Psoas muscle (tissue), 8 donors: ENCODE results near the gene TRIM29. TPM values are rescaled to one million over a fixed set of nuclear protein-coding genes. Genes with fewer than 3 reads are reported as not detected.

Source experiments
- ATAC-seq, 4 donors: fragments of 200-7000 bp; cut with Tn5 transposase; one replicate each; pipeline ENCODE4 v1.9.1; 2020; ENCODE audit warnings: moderate library complexity in 3 of 4, mild to moderate bottlenecking in 2 of 4
- DNase-seq, 2 donors: peaks; one replicate each; pipeline ENCODE4 v3.0.0-alpha.2; 2020
- H3K27ac ChIP-seq: fragments of 200-600 bp; one replicate; pipeline ENCODE4 v1.8.0; 2022
- H3K27me3 ChIP-seq, 3 donors: fragments of 200-600 bp in 1 of 3; one replicate each; pipeline versions ENCODE4 v1.6.1 to v1.8.0; 2013 to 2022; ENCODE audit warnings: low read length in 2 of 3, mild to moderate bottlenecking in 2 of 3, moderate library complexity in 1 of 3; ENCODE audit not compliant: insufficient read depth in 3 of 3
- H3K36me3 ChIP-seq, 2 donors: fragments of 200-600 bp in 1 of 2; one replicate each; pipeline versions ENCODE4 v1.6.1 to v1.8.0; 2013 to 2022; ENCODE audit warnings: low read depth in 1 of 2, mild to moderate bottlenecking in 1 of 2, moderate library complexity in 1 of 2; ENCODE audit not compliant: insufficient read depth in 1 of 2
- H3K4me1 ChIP-seq: fragments of 200-600 bp; one replicate; pipeline ENCODE4 v1.8.0; 2022
- H3K4me3 ChIP-seq: fragments of 200-600 bp; one replicate; pipeline ENCODE4 v1.8.0; 2022; ENCODE audit warnings: mild to moderate bottlenecking
- H3K9me3 ChIP-seq: fragments of 200-600 bp; one replicate; pipeline ENCODE4 v1.8.0; 2022
- CTCF ChIP-seq: fragments of 200-600 bp; IDR thresholded peaks from one replicate; pipeline ENCODE4 v1.8.0; 2022; ENCODE audit warnings: antibody characterized with exemption
- WGBS, 3 donors: extraction: QIAGEN DNeasy Blood & Tissue Kit; methylation state at CpG; one replicate each; pipeline versions ENCODE4 v1.1.6 to v1.1.7; 2013; 5-methylcytosine and 5-hydroxymethylcytosine counted together
- intact Hi-C, 2 donors: fragments of 100-400 bp; cut with DNase I; formaldehyde crosslinking; loops; one replicate each; pipeline versions ENCODE4 v1.11.0 to v1.14.2; 2022
- polyA plus RNA-seq, 3 donors: library from polyadenylated mRNA; stranded (reverse); fragments of 200-250 nt; gene quantifications; one replicate each; pipeline ENCODE4 v1.2.3, GENCODE V29; 2013
- total RNA-seq, 4 donors: library from RNA; stranded (reverse); fragmentation: NEBNext Ultra II Directional in 2 of 4; extraction: Animal tissue kit (Norgen Biotek cat#: 25700) in 2 of 4; gene quantifications; one replicate each; pipeline versions ENCODE4 v1.2.1 to v1.2.4, GENCODE V29; 2021 to 2023
- donor health status: healthy with polysubstance abuse.
- donor health status: DM: no; HTN: no; CAD: no; lungs with moderate emphysema.
- donor health status: Bipolar disorder and iron deficiency.
- donor health status: healthy.
- donor health status: DM: yes; HTN: yes; CAD: no.
- donor health status: DM: no; HTN: no; CAD: no.
- donor health status: DM: no; HTN: no; CAD: no.
- donor health status: DM: yes; HTN: yes; CAD: no.

Gene TRIM29
- total and polyA plus RNA-seq, 7 donors: 0.09 to 0.91 (median 0.37) TPM; not detected in 2

GRCh38 chr11:120168108-120168959, 30.4 kb upstream of the TRIM29 start:
- peak in 3 of 4 donors; percentile 9 to 21 (median 13) for ATAC-seq
- no peaks in the 10 kb centered on the region for H3K9me3 ChIP-seq
- no peaks in the 10 kb centered on the region for H3K36me3 ChIP-seq
- H3K27me3 ChIP-seq: peaks cover 0 to 69% (median 17%) of the 10 kb centered on the region in 3 donors
- no peak for TF ChIP-seq CTCF
- intact Hi-C loops: no loop called here
- H3K4me1 ChIP-seq: no peaks in the 10 kb centered on the region
- 33 to 34% (median 34%) methylated on average over 35 of the region's 35 CpGs for WGBS, 3 donors
- peak overlapping the region; percentile 62 for H3K4me3 ChIP-seq
- DNase-seq: no peak
- no peak overlapping the region for H3K27ac ChIP-seq

- Histone ChIP-seq H3K27ac (no peak overlapping the region), H3K4me3 (no peak overlapping the region), H3K9me3 (no peaks in the 10 kb centered on the region), H3K27me3 (peaks cover 0 to 64% (median 17%) of the 10 kb centered on the region in 3 donors), H3K4me1 (no peaks in the 10 kb centered on the region), H3K36me3 (no peaks in the 10 kb centered on the region)
- WGBS, 3 donors: 65 to 71% (median 67%) methylated on average over 11 of the region's 11 CpGs
- ATAC-seq (no peak), DNase-seq (no peak)
- intact Hi-C loops: no loop called here
- no peak for TF ChIP-seq CTCF
Measured at GRCh38 chr11:120167659-120168058, 29.7 kb upstream of the TRIM29 start.

- Histone ChIP-seq H3K9me3 (peaks cover 16% of the 10 kb centered on the region), H3K36me3 (no peaks in the 10 kb centered on the region), H3K4me1 (no peaks in the 10 kb centered on the region), H3K27ac (no peak overlapping the region), H3K27me3 (peaks cover 0 to 4% (median 2%) of the 10 kb centered on the region in 3 donors), H3K4me3 (no peak overlapping the region)
- intact Hi-C loops: no loop called here
- no peak for DNase-seq
- TF ChIP-seq CTCF: no peak
- WGBS, 3 donors: 75 to 91% (median 81%) methylated on average over 1 of the region's 1 CpG
- no peak for ATAC-seq
Measured at GRCh38 chr11:120160436-120160835, 22.5 kb upstream of the TRIM29 start.

GRCh38 chr11:120153221-120153620, 15.3 kb upstream of the TRIM29 start:
- TF ChIP-seq CTCF: no peak
- DNase-seq: no peak
- Histone ChIP-seq H3K27me3 (peaks cover 0 to 17% (median 0%) of the 10 kb centered on the region in 3 donors), H3K9me3 (peaks cover 3% of the 10 kb centered on the region), H3K36me3 (no peaks in the 10 kb centered on the region), H3K27ac (no peak overlapping the region), H3K4me1 (no peaks in the 10 kb centered on the region), H3K4me3 (no peak overlapping the region)
- 81 to 87% (median 83%) methylated on average over 2 of the region's 2 CpGs for WGBS, 3 donors
- no peak for ATAC-seq
- intact Hi-C loops: no loop called here
